ENCODE results near the gene G3BP1. TPM values are rescaled to one million over a fixed set of nuclear protein-coding genes. Genes with fewer than 3 reads are reported as not detected.

G3BP1 gene
- total RNA-seq (2021; ENCODE audit: unreplicated experiment) (290 TPM), Bru-seq, nascent RNA (percentile 98 among the genes with signal in this experiment), BruChase-seq, experiment 1, labeled RNA remaining after a 2-hour chase (percentile 99 among the genes with signal in this experiment), BruChase-seq, experiment 2, labeled RNA remaining after a 6-hour chase (percentile 99 among the genes with signal in this experiment)
- 138 TPM for polyA plus RNA-seq (2012; ENCODE audit: insufficient read length)
- long read RNA-seq, full-length matches to known transcripts, result 617 of 809 reads
- long read RNA-seq, partial matches to known transcripts, result 53 of 809 reads
- long read RNA-seq, other reads (novel, unspliced or antisense), result 139 of 809 reads

GRCh38 chr5:151771259-151772028 lies at the start of gene G3BP1:
TSS of gene G3BP1 (plus strand) at chr5:151771954. CDS start at chr5:151786621, 14,667 bp downstream.
- BruUV-seq (replicated peaks), result no TSS peak
- CTCF ChIA-PET, result interaction anchor here (0.6 to 1.2 kb wide), 5 partner anchors 63 to 743 kb away, joined by 3 to 7 read pairs (median 5); no protein-coding TSS in a partner anchor

GRCh38 chr5:151722546-151722945 lies 49.2 kb upstream of the G3BP1 start:
- Histone ChIP-seq H3K4me1 (ENCODE audit: control insufficient read depth, insufficient read depth, low read length) (peaks cover 11% of the 10 kb centered on the region), H3K4me3 (ENCODE audit: low read depth in 2 of 2, low read length in 2 of 2) (no peak overlapping the region), H3K27me3 (ENCODE audit: control insufficient read depth, insufficient read depth, low read length) (no peaks in the 10 kb centered on the region), H3K36me3 (ENCODE audit: control insufficient read depth, insufficient read depth, low read length) (no peaks in the 10 kb centered on the region), H3K9me3 (ENCODE audit: control insufficient read depth, insufficient read depth, low read depth, low read length) (no peaks in the 10 kb centered on the region), H3K27ac (ENCODE audit: low read length) (peak overlapping the region; percentile 54; the same call in 1 of the 2 replicates)
- TF ChIP-seq TCF7L2 (IDR thresholded peaks at IDR 0.05; ENCODE audit: low read depth, low read length) (no peak), CTCF (IDR thresholded peaks at IDR 0.05) (no peak), SIN3A (IDR thresholded peaks at IDR 0.05; ENCODE audit: borderline replicate concordance, insufficient read depth, low read depth, low read length) (no peak)
- TF ChIP-seq, protein P1, sequence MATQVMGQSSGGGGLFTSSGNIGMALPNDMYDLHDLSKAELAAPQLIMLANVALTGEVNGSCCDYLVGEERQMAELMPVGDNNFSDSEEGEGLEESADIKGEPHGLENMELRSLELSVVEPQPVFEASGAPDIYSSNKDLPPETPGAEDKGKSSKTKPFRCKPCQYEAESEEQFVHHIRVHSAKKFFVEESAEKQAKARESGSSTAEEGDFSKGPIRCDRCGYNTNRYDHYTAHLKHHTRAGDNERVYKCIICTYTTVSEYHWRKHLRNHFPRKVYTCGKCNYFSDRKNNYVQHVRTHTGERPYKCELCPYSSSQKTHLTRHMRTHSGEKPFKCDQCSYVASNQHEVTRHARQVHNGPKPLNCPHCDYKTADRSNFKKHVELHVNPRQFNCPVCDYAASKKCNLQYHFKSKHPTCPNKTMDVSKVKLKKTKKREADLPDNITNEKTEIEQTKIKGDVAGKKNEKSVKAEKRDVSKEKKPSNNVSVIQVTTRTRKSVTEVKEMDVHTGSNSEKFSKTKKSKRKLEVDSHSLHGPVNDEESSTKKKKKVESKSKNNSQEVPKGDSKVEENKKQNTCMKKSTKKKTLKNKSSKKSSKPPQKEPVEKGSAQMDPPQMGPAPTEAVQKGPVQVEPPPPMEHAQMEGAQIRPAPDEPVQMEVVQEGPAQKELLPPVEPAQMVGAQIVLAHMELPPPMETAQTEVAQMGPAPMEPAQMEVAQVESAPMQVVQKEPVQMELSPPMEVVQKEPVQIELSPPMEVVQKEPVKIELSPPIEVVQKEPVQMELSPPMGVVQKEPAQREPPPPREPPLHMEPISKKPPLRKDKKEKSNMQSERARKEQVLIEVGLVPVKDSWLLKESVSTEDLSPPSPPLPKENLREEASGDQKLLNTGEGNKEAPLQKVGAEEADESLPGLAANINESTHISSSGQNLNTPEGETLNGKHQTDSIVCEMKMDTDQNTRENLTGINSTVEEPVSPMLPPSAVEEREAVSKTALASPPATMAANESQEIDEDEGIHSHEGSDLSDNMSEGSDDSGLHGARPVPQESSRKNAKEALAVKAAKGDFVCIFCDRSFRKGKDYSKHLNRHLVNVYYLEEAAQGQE (IDR thresholded peaks at IDR 0.05; ENCODE audit: insufficient read depth in 1 of 2, low read depth in 2 of 2, low read length in 1 of 2), result no peak
- DNase-seq (ENCODE audit: low read depth, low spot score), result no peak
- intact Hi-C loops (cut with micrococcal nuclease; ENCODE audit: unreplicated experiment), result no loop called here
- CTCF ChIA-PET, result no interaction called here
- POLR2A ChIA-PET, result no interaction called here
- BruUV-seq (replicated peaks), result no TSS peak
- ATAC-seq, result no peak
- in situ Hi-C loops (cut with HindIII; ENCODE audit: low pct_unique_long_range_greater_than_20kb, low sequenced_read_pairs), result no loop called here

More at GRCh38 chr5:151771259-151772028, at the start of gene G3BP1:
- H3K36me3 ChIP-seq (ENCODE audit: control insufficient read depth, insufficient read depth, low read length), result peaks cover 5% of the 10 kb centered on the region; the same call in 1 of the 2 replicates
- H3K27ac ChIP-seq (ENCODE audit: low read length), result peak within 1 kb of the TSS; percentile 97
- H3K27me3 ChIP-seq (ENCODE audit: control insufficient read depth, insufficient read depth, low read length), result no peaks in the 10 kb centered on the region
- POLR2A ChIA-PET, result interaction anchor here (0.6 to 1.0 kb wide), 4 partner anchors 17 to 129 kb away, joined by 3 to 4 read pairs (median 3); no protein-coding TSS in a partner anchor
- in situ Hi-C loops (cut with HindIII; ENCODE audit: low pct_unique_long_range_greater_than_20kb, low sequenced_read_pairs), result no loop called here
- DNase-seq (ENCODE audit: low read depth, low spot score), result peak; percentile 100
- peak; percentile 91 for ATAC-seq
- peaks cover 24% of the 10 kb centered on the region for H3K4me1 ChIP-seq (ENCODE audit: control insufficient read depth, insufficient read depth, low read length)
- H3K9me3 ChIP-seq (ENCODE audit: control insufficient read depth, insufficient read depth, low read depth, low read length), result no peaks in the 10 kb centered on the region
- TF ChIP-seq SIN3A (IDR thresholded peaks at IDR 0.05; ENCODE audit: borderline replicate concordance, insufficient read depth, low read depth, low read length), result peak; percentile 70; the same call in 1 of the 2 replicates
- peak; percentile 75 for TF ChIP-seq CTCF (IDR thresholded peaks at IDR 0.05)
- TF ChIP-seq TCF7L2 (IDR thresholded peaks at IDR 0.05; ENCODE audit: low read depth, low read length), result no peak; the same call in 1 of the 2 replicates
- TF ChIP-seq POLR2AphosphoS5 (IDR thresholded peaks at IDR 0.05; ENCODE audit: low read depth, low read length), result peak; percentile 98
- TF ChIP-seq, protein P1 (IDR thresholded peaks at IDR 0.05; ENCODE audit: insufficient read depth in 1 of 2, low read depth in 2 of 2, low read length in 1 of 2), result 0 out of 4 replicates have a peak, but pooled peaks of 1 of the 2 experiments have one; percentile 27
- H3K4me3 ChIP-seq (ENCODE audit: low read depth in 2 of 2, low read length in 2 of 2), result peak within 1 kb of the TSS; percentile 92 to 97
- intact Hi-C loops (cut with micrococcal nuclease; ENCODE audit: unreplicated experiment), result no loop called here

Data from Panc1 (cell line).